HG02970 (cell line): Measurements from ENCODE around the gene HS6ST3.

Experiments used
- ATAC-seq: cut with Tn5 transposase; IDR thresholded peaks from one replicate; pipeline ENCODE4 v1.9.1; 2021; ENCODE audit warnings: mild to moderate bottlenecking, moderate library complexity, moderate number of reproducible peaks; ENCODE audit not compliant: unreplicated experiment, low FRiP score

HS6ST3 gene

GRCh38 chr13:96858133-96858826, 768.4 kb downstream of the HS6ST3 start:
- no peak for ATAC-seq

- ATAC-seq, result no peak
Measured at GRCh38 chr13:96860882-96861281, 771.0 kb downstream of the HS6ST3 start.

GRCh38 chr13:96862093-96862492, 772.2 kb downstream of the HS6ST3 start:
- ATAC-seq, result no peak

- no peak for ATAC-seq
Measured at GRCh38 chr13:96862999-96863398, 773.1 kb downstream of the HS6ST3 start.

GRCh38 chr13:96871469-96871868, 781.6 kb downstream of the HS6ST3 start:
- no peak for ATAC-seq

GRCh38 chr13:96880419-96880818, 790.5 kb downstream of the HS6ST3 start:
- no peak for ATAC-seq
